PC-3 (cell line): Measurements from ENCODE around the gene STRN4. TPM values are rescaled to one million over a fixed set of nuclear protein-coding genes. Genes with fewer than 3 reads are reported as not detected.

ENCODE experiments used
- ATAC-seq: fragments of 200-7000 bp; cut with Tn5 transposase; 2 replicates; pipeline ENCODE4 v1.9.1; 2020; ENCODE audit warnings: mild to moderate bottlenecking, moderate library complexity
- BruUV-seq: library from RNA; stranded (reverse); fragments of 400-500 nt; replicated peaks from 2 replicates; lab custom pipeline; 2021; lab: Mats Ljungman, UMichigan
- CTCF ChIA-PET: fragments of 300-600 bp; sonication (Branson Sonifier 250); formaldehyde crosslinking; loops from one replicate; lab custom pipeline; 2022; ENCODE audit warnings: antibody characterized with exemption; lab: Charles Lee
- POLR2A ChIA-PET: fragments of 300-600 bp; sonication (Branson Sonifier 250); formaldehyde crosslinking; loops from one replicate; lab custom pipeline; 2022; ENCODE audit warnings: antibody characterized with exemption; ENCODE audit not compliant: unreplicated experiment; lab: Charles Lee
- DNase-seq: peaks from one replicate; pipeline ENCODE4 v3.0.0-alpha.2; 2015
- H2AFZ ChIP-seq: fragments of 300-600 bp; sonication (generic); 2 replicates; pipeline ENCODE4 v1.6.0; 2016; ENCODE audit warnings: antibody characterized with exemption, low read length
- H3F3A ChIP-seq: fragments of 300-600 bp; sonication (generic); one replicate; pipeline ENCODE4 v1.6.0; 2017; ENCODE audit warnings: antibody characterized with exemption, low read length, control low read depth, mild to moderate bottlenecking; ENCODE audit not compliant: unreplicated experiment
- H3K27ac ChIP-seq: fragments of 300-600 bp; sonication (generic); 2 replicates; pipeline ENCODE4 v1.5.1; 2016; ENCODE audit warnings: mild to moderate bottlenecking, low read length
- H3K27me3 ChIP-seq: fragments of 300-600 bp; sonication (generic); 2 replicates; pipeline ENCODE4 v1.6.1; 2016; ENCODE audit warnings: low read length, mixed read lengths
- H3K36me3 ChIP-seq: fragments of 300-600 bp; sonication (generic); 2 replicates; pipeline ENCODE4 v1.6.1; 2016; ENCODE audit warnings: low read depth, mixed run types, low read length, mixed read lengths
- H3K4me1 ChIP-seq: fragments of 300-600 bp; sonication (generic); 2 replicates; pipeline ENCODE4 v1.5.1; 2016; ENCODE audit warnings: low read length; ENCODE audit not compliant: insufficient read depth
- H3K4me2 ChIP-seq: fragments of 300-600 bp; sonication (generic); 2 replicates; pipeline ENCODE4 v1.6.0; 2016; ENCODE audit warnings: low read length
- H3K4me3 ChIP-seq: fragments of 300-600 bp; sonication (generic); 2 replicates; pipeline ENCODE4 v1.5.1; 2016; ENCODE audit warnings: mild to moderate bottlenecking, low read length, mixed read lengths
- H3K79me2 ChIP-seq: fragments of 300-600 bp; sonication (generic); 2 replicates; pipeline ENCODE4 v1.6.1; 2017; ENCODE audit warnings: low read length, mixed read lengths
- H3K9ac ChIP-seq: fragments of 300-600 bp; sonication (generic); 2 replicates; pipeline ENCODE4 v1.6.0; 2016; ENCODE audit warnings: mild to moderate bottlenecking, low read length
- H3K9me2 ChIP-seq: fragments of 300-600 bp; sonication (generic); replicated peaks from 2 replicates; pipeline ENCODE4 v1.6.1; 2016; ENCODE audit warnings: mixed run types, low read length, mixed read lengths
- H3K9me3 ChIP-seq: fragments of 300-600 bp; sonication (generic); 2 replicates; pipeline ENCODE4 v1.6.1; 2016; ENCODE audit warnings: low read length, mixed read lengths
- H4K20me1 ChIP-seq: fragments of 300-600 bp; sonication (generic); 2 replicates; pipeline ENCODE4 v1.6.1; 2016; ENCODE audit warnings: low read length, mixed read lengths
- EZH2 ChIP-seq: fragments of 300-600 bp; sonication (generic); IDR thresholded peaks from one replicate; pipeline ENCODE4 v1.6.1; 2017; ENCODE audit warnings: antibody characterized with exemption, mild to moderate bottlenecking, low read length; ENCODE audit not compliant: unreplicated experiment
- EZH2phosphoT487 ChIP-seq: fragments of 300-600 bp; sonication (generic); IDR thresholded peaks from 2 replicates; pipeline ENCODE4 v1.6.1; 2018; ENCODE audit warnings: mild to moderate bottlenecking, antibody characterized with exemption, low read length, borderline replicate concordance
- intact Hi-C: fragments of 100-400 bp; cut with micrococcal nuclease; formaldehyde crosslinking; loops from 2 replicates; pipeline ENCODE4 v1.9.0; 2023
- total RNA-seq: library from RNA; depleted of rRNA; stranded (reverse); fragments of >200 nt; gene quantifications from 2 replicates; pipeline ENCODE4 v1.2.3, GENCODE V29; 2014
- TF ChIP-seq, protein P1 (sequence below): fragments of 300-600 bp; sonication (generic); conservative IDR thresholded peaks from 2 replicates; pipeline ENCODE4 v1.5.1; 2017; ENCODE audit warnings: antibody characterized with exemption, low read depth, mild to moderate bottlenecking, low read length

The STRN4 gene
- total RNA-seq, 1 experiment from 2014 or later, result 62.7 TPM

DNA sequence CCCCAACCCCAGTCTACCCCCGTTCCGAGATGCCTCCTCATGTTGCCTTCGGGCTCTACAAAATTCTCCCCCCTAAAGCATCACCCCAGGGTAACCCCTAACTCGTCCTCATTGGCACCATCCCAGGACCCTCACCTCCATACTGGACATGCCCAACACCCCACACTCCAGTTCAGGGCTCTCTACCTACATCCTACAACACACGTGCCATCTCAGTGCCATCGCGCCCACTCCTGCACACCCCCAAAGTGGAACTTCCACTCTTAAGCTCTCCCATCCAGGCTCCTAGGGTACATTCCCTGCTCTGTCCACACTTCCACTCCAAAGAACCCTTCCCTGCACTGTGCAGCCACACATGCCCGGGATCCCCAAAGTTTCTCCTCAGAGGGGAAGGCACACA is 1.2 kb downstream of the STRN4 start:
- POLR2A ChIA-PET, result no interaction called here

GRCh38 chr19:46744005-46744691 is 2.1 kb downstream of the STRN4 start:
- Histone ChIP-seq H3K4me1 (peaks cover 9% of the 10 kb centered on the region), H3K79me2 (peaks cover 73% of the 10 kb centered on the region), H3K4me2 (peak overlapping the region; percentile 85), H3K9me2 (no peaks in the 10 kb centered on the region), H3K36me3 (no peaks in the 10 kb centered on the region; the same call in none of the 2 replicates), H3K4me3 (peak overlapping the region; percentile 97; the same call in 1 of the 2 replicates), H3K27me3 (no peaks in the 10 kb centered on the region), H3K9me3 (no peaks in the 10 kb centered on the region), H2AFZ (no peak overlapping the region), H4K20me1 (peaks cover 40% of the 10 kb centered on the region), H3K9ac (no peak overlapping the region), H3F3A (no peaks in the 10 kb centered on the region), H3K27ac (no peak overlapping the region)
- DNase-seq (no peak), ATAC-seq (0 out of 2 replicates have a peak, but pooled peaks have one; percentile 10)
- TF ChIP-seq EZH2phosphoT487 (no peak), EZH2 (no peak)
- TF ChIP-seq, protein P1, sequence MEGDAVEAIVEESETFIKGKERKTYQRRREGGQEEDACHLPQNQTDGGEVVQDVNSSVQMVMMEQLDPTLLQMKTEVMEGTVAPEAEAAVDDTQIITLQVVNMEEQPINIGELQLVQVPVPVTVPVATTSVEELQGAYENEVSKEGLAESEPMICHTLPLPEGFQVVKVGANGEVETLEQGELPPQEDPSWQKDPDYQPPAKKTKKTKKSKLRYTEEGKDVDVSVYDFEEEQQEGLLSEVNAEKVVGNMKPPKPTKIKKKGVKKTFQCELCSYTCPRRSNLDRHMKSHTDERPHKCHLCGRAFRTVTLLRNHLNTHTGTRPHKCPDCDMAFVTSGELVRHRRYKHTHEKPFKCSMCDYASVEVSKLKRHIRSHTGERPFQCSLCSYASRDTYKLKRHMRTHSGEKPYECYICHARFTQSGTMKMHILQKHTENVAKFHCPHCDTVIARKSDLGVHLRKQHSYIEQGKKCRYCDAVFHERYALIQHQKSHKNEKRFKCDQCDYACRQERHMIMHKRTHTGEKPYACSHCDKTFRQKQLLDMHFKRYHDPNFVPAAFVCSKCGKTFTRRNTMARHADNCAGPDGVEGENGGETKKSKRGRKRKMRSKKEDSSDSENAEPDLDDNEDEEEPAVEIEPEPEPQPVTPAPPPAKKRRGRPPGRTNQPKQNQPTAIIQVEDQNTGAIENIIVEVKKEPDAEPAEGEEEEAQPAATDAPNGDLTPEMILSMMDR, result no peak
- ChIA-PET CTCF (no interaction called here), POLR2A (no interaction called here)
- TSS peak; percentile 19 for BruUV-seq
- intact Hi-C loops, result no loop called here

More for the DNA sequence above, 1.2 kb downstream of the STRN4 start:
- Histone ChIP-seq H3K36me3 (no peaks in the 10 kb centered on the region; the same call in none of the 2 replicates), H4K20me1 (peaks cover 40% of the 10 kb centered on the region), H3K9me2 (no peaks in the 10 kb centered on the region), H3K4me2 (peak overlapping the region; percentile 85), H3K9ac (peak overlapping the region; percentile 91), H3K27ac (no peak overlapping the region), H2AFZ (no peak overlapping the region), H3K27me3 (no peaks in the 10 kb centered on the region), H3K79me2 (peaks cover 65% of the 10 kb centered on the region), H3F3A (no peaks in the 10 kb centered on the region), H3K9me3 (no peaks in the 10 kb centered on the region), H3K4me1 (peaks cover 9% of the 10 kb centered on the region), H3K4me3 (peak overlapping the region; percentile 97)
- CTCF ChIA-PET, result interaction anchor here (0.6 kb wide), 1 partner anchor 11 kb away, joined by 3 read pairs; no protein-coding TSS in a partner anchor
- DNase-seq, result no peak
- TF ChIP-seq EZH2 (no peak), EZH2phosphoT487 (no peak)
- TF ChIP-seq, protein P1, result no peak
- intact Hi-C loops, result no loop called here
- no TSS peak for BruUV-seq
- no peak for ATAC-seq

- TF ChIP-seq EZH2, result no peak
- no peak for TF ChIP-seq EZH2phosphoT487
- Histone ChIP-seq H3K27ac (no peak overlapping the region), H3K9me3 (no peaks in the 10 kb centered on the region), H3K4me3 (no peak overlapping the region), H3K27me3 (no peaks in the 10 kb centered on the region), H3K36me3 (peaks cover 4% of the 10 kb centered on the region; the same call in 1 of the 2 replicates), H3K9ac (no peak overlapping the region), H3F3A (no peaks in the 10 kb centered on the region), H3K79me2 (peaks cover 84% of the 10 kb centered on the region), H3K9me2 (no peaks in the 10 kb centered on the region), H3K4me2 (no peak overlapping the region), H3K4me1 (peaks cover 9% of the 10 kb centered on the region), H2AFZ (no peak overlapping the region), H4K20me1 (peaks cover 45% of the 10 kb centered on the region)
- DNase-seq, result no peak
- BruUV-seq, result TSS peak; percentile 18
- POLR2A ChIA-PET, result no interaction called here
- intact Hi-C loops, result no loop called here
- CTCF ChIA-PET, result no interaction called here
- ATAC-seq, result no peak
Measured at GRCh38 chr19:46742926-46743480, 3.2 kb downstream of the STRN4 start.
